Fibroblast of lung (primary cell): ENCODE results near the gene LMOD3. TPM values are rescaled to one million over a fixed set of nuclear protein-coding genes. Genes with fewer than 3 reads are reported as not detected.

Experiments used
- DNase-seq, 2 donors: peaks; one replicate each; pipeline versions ENCODE4 v3.0.0 to v3.0.0-alpha.2; 2010; ENCODE audit warnings: low read depth in 2 of 2
- H2AFZ ChIP-seq: 2 replicates; pipeline ENCODE4 v1.5.1; 2012; ENCODE audit warnings: low read length, control low read depth, inconsistent platforms
- H3K27ac ChIP-seq: 2 replicates; pipeline ENCODE4 v1.5.1; 2011; ENCODE audit warnings: low read length, control low read depth; ENCODE audit not compliant: insufficient read depth
- H3K27me3 ChIP-seq: 2 replicates; pipeline ENCODE4 v1.5.1; 2011; ENCODE audit warnings: mild to moderate bottlenecking, low read length; ENCODE audit not compliant: control insufficient read depth, insufficient read depth
- H3K36me3 ChIP-seq: 2 replicates; pipeline ENCODE4 v1.5.1; 2011; ENCODE audit warnings: low read length; ENCODE audit not compliant: control insufficient read depth, insufficient read depth
- H3K4me1 ChIP-seq: 2 replicates; pipeline ENCODE4 v1.5.1; 2011; ENCODE audit warnings: low read length; ENCODE audit not compliant: control insufficient read depth, insufficient read depth; ENCODE audit errors: extremely low read depth
- H3K4me2 ChIP-seq: 2 replicates; pipeline ENCODE4 v1.5.1; 2011; ENCODE audit warnings: low read length, control low read depth; ENCODE audit not compliant: insufficient read depth; ENCODE audit errors: extremely low read depth
- H3K4me3 ChIP-seq, 4 experiments: fragments of 200-600 bp in 1 of 4; sonication (generic) in 1 of 4; replicated peaks in 1 of 4; 2 replicates each; pipeline ENCODE4 v1.5.1; 2011 to 2016; ENCODE audit warnings: low read length in 4 of 4, low read depth in 3 of 4, mild to moderate bottlenecking in 3 of 4, control low read depth in 2 of 4, inconsistent platforms in 1 of 4, mixed read lengths in 1 of 4; ENCODE audit not compliant: insufficient read depth in 1 of 4; ENCODE audit errors: control extremely low read depth in 1 of 4
- H3K79me2 ChIP-seq: 2 replicates; pipeline ENCODE4 v1.5.1; 2012; ENCODE audit warnings: mild to moderate bottlenecking, low read length, inconsistent platforms; ENCODE audit not compliant: control insufficient read depth, insufficient read depth
- H3K9ac ChIP-seq: 2 replicates; pipeline ENCODE4 v1.5.1; 2011; ENCODE audit warnings: mild to moderate bottlenecking, low read length, control low read depth; ENCODE audit not compliant: insufficient read depth
- H3K9me3 ChIP-seq: 2 replicates; pipeline ENCODE4 v1.5.1; 2012; ENCODE audit warnings: low read depth, low read length; ENCODE audit not compliant: control insufficient read depth, insufficient read depth
- H4K20me1 ChIP-seq: 2 replicates; pipeline ENCODE4 v1.5.1; 2011; ENCODE audit warnings: low read length; ENCODE audit not compliant: control insufficient read depth, insufficient read depth; ENCODE audit errors: extremely low read depth
- EZH2 ChIP-seq: IDR thresholded peaks from 2 replicates; pipeline ENCODE4 v1.5.1; 2012; ENCODE audit warnings: low read length, control low read depth, mild to moderate bottlenecking; ENCODE audit errors: missing control alignments
- polyA plus RNA-seq, 2 donors: library from polyadenylated mRNA; depleted of rRNA in 1 of 2; stranded (reverse) in 1 of 2; unstranded in 1 of 2; fragments of >200 nt; gene quantifications; 2 replicates each; pipeline ENCODE4 v1.2.1, GENCODE V29; 2011 to 2012; ENCODE audit warnings: missing spikeins in 1 of 2
- total RNA-seq: library from RNA; depleted of rRNA; stranded (reverse); fragments of >200 nt; gene quantifications from 2 replicates; pipeline ENCODE4 v1.2.1, GENCODE V29; 2014
- TF ChIP-seq, protein P1 (sequence below), 2 donors: IDR thresholded peaks in 1 of 2; conservative IDR thresholded peaks in 1 of 2; 1 replicate in 1 of 2; 2 replicates in 1 of 2; pipeline ENCODE4 v1.5.1; 2011 to 2012; ENCODE audit warnings: low read length in 2 of 2, control low read depth in 1 of 2, inconsistent platforms in 1 of 2, low read depth in 1 of 2, mild to moderate bottlenecking in 1 of 2

LMOD3 gene
- total and polyA plus RNA-seq, 2 donors (not counting 1 experiment from before 2014, with no cell fraction given), result 0.20 to 4.0 TPM

DNA sequence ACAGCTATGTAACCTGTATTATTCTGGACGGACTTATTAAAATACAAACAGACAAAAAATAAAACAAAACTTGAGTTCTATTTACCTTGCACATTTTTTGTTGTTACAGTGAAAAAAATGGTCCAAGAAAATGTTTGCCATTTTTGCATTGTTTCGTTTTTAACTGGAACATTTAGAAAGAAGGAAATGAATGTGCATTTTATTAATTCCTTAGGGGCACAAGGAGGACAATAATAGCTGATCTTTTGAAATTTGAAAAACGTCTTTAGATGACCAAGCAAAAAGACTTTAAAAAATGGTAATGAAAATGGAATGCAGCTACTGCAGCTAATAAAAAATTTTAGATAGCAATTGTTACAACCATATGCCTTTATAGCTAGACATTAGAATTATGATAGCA, 17.1 kb downstream of the LMOD3 start:
- Histone ChIP-seq H4K20me1 (no peaks in the 10 kb centered on the region), H3K9ac (no peak overlapping the region), H3K36me3 (peaks cover 8% of the 10 kb centered on the region), H3K27me3 (no peaks in the 10 kb centered on the region), H3K4me1 (peaks cover 3% of the 10 kb centered on the region), H2AFZ (no peak overlapping the region), H3K9me3 (no peaks in the 10 kb centered on the region), H3K4me3 (no peak overlapping the region), H3K27ac (no peak overlapping the region), H3K4me2 (no peak overlapping the region), H3K79me2 (peaks cover 8% of the 10 kb centered on the region)
- no peak for DNase-seq
- TF ChIP-seq, protein P1, sequence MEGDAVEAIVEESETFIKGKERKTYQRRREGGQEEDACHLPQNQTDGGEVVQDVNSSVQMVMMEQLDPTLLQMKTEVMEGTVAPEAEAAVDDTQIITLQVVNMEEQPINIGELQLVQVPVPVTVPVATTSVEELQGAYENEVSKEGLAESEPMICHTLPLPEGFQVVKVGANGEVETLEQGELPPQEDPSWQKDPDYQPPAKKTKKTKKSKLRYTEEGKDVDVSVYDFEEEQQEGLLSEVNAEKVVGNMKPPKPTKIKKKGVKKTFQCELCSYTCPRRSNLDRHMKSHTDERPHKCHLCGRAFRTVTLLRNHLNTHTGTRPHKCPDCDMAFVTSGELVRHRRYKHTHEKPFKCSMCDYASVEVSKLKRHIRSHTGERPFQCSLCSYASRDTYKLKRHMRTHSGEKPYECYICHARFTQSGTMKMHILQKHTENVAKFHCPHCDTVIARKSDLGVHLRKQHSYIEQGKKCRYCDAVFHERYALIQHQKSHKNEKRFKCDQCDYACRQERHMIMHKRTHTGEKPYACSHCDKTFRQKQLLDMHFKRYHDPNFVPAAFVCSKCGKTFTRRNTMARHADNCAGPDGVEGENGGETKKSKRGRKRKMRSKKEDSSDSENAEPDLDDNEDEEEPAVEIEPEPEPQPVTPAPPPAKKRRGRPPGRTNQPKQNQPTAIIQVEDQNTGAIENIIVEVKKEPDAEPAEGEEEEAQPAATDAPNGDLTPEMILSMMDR (conservative IDR thresholded peaks at IDR 0.05 in 1 of 2, IDR thresholded peaks at IDR 0.05 in 1 of 2; ENCODE audit: low read depth in 1 of 2, low read length in 2 of 2), result no peak
- no peak for TF ChIP-seq EZH2

DNA sequence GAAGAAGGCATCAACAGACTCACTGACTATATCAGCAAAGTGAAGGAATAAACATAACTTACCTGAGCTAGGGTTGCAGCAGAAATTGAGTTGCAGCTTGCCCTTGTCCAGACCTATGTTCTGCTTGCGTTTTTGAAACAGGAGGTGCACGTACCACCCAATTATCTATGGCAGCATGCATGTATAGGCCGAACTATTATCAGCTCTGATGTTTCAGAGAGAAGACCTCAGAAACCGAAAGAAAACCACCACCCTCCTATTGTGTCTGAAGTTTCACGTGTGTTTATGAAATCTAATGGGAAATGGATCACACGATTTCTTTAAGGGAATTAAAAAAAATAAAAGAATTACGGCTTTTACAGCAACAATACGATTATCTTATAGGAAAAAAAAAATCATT, 17.8 kb downstream of the LMOD3 start:
- H3K9ac ChIP-seq, result no peak overlapping the region
- peaks cover 3% of the 10 kb centered on the region for H3K4me1 ChIP-seq
- DNase-seq, result no peak
- peaks cover 8% of the 10 kb centered on the region for H3K36me3 ChIP-seq
- TF ChIP-seq, protein P1 (conservative IDR thresholded peaks at IDR 0.05 in 1 of 2, IDR thresholded peaks at IDR 0.05 in 1 of 2; ENCODE audit: low read depth in 1 of 2, low read length in 2 of 2), result no peak
- no peak for TF ChIP-seq EZH2
- H3K79me2 ChIP-seq, result peaks cover 13% of the 10 kb centered on the region
- H3K27me3 ChIP-seq, result no peaks in the 10 kb centered on the region
- H3K27ac ChIP-seq, result no peak overlapping the region
- no peak overlapping the region for H3K4me3 ChIP-seq
- H3K4me2 ChIP-seq, result no peak overlapping the region
- H3K9me3 ChIP-seq, result no peaks in the 10 kb centered on the region
- H2AFZ ChIP-seq, result no peak overlapping the region
- H4K20me1 ChIP-seq, result no peaks in the 10 kb centered on the region

DNA sequence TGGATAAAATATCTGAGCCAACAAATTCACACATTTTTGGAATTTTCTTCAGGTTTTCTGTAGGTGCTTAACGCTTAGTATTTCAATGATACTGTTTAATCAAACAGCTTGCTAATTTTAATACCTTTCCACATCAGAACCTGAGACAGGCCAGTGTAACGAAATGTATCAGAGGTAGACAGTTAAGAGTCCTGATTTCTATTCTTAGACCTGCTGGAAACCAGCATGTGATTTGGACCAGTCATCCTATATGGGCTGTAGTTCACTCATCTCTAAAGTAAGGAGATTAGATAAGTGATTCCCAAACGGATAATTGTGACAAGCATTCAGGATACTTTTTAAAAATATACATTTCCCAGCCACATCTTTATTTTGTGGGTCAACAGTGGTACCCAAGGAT, 19.3 kb downstream of the LMOD3 start:
- DNase-seq, result no peak
- no peak overlapping the region for H3K4me2 ChIP-seq
- H3K79me2 ChIP-seq, result peaks cover 18% of the 10 kb centered on the region
- H3K36me3 ChIP-seq, result peaks cover 8% of the 10 kb centered on the region
- no peak overlapping the region for H3K27ac ChIP-seq
- no peak overlapping the region for H2AFZ ChIP-seq
- TF ChIP-seq, protein P1 (conservative IDR thresholded peaks at IDR 0.05 in 1 of 2, IDR thresholded peaks at IDR 0.05 in 1 of 2; ENCODE audit: low read depth in 1 of 2, low read length in 2 of 2), result no peak
- TF ChIP-seq EZH2, result no peak
- no peaks in the 10 kb centered on the region for H3K9me3 ChIP-seq
- no peak overlapping the region for H3K4me3 ChIP-seq
- no peaks in the 10 kb centered on the region for H4K20me1 ChIP-seq
- H3K27me3 ChIP-seq, result no peaks in the 10 kb centered on the region
- H3K9ac ChIP-seq, result no peak overlapping the region
- H3K4me1 ChIP-seq, result peaks cover 3% of the 10 kb centered on the region
